GM21381 (cell line): ENCODE data around the gene GRIN2A.
"Not testable (repeated sequence)": the region's sequence is repeated elsewhere in the genome, so short reads cannot be mapped to it uniquely, and the experiment has no call there.

Experiments used
- ATAC-seq: cut with Tn5 transposase; IDR thresholded peaks from one replicate; pipeline ENCODE4 v1.9.1; 2021; ENCODE audit warnings: mild to moderate bottlenecking, moderate library complexity; ENCODE audit not compliant: unreplicated experiment

Gene GRIN2A

GRCh38 chr16:9932000-9932399, 250.2 kb downstream of the GRIN2A start:
- no peak for ATAC-seq

GRCh38 chr16:9929836-9930235, 252.4 kb downstream of the GRIN2A start:
- ATAC-seq = no peak

GRCh38 chr16:9929313-9929712, 252.9 kb downstream of the GRIN2A start:
- ATAC-seq = no peak

- no peak for ATAC-seq
Measured at GRCh38 chr16:9922441-9922840, 259.8 kb downstream of the GRIN2A start.

GRCh38 chr16:9921997-9922396, 260.2 kb downstream of the GRIN2A start:
- no peak for ATAC-seq

GRCh38 chr16:9919460-9919859, 262.8 kb downstream of the GRIN2A start:
- ATAC-seq = no peak

- ATAC-seq = no peak
Measured at GRCh38 chr16:9917691-9918090, 264.5 kb downstream of the GRIN2A start.

- no peak for ATAC-seq
Measured at GRCh38 chr16:9913604-9914326, 268.5 kb downstream of the GRIN2A start.

- ATAC-seq = no peak
Measured at GRCh38 chr16:9911989-9912388, 270.2 kb downstream of the GRIN2A start.

GRCh38 chr16:9911231-9911630, 271.0 kb downstream of the GRIN2A start:
- no peak for ATAC-seq

- ATAC-seq = no peak
Measured at GRCh38 chr16:9909072-9909825, 273.0 kb downstream of the GRIN2A start.

GRCh38 chr16:9908613-9909012, 273.6 kb downstream of the GRIN2A start:
- no peak for ATAC-seq

- ATAC-seq = no peak
Measured at GRCh38 chr16:9907752-9908151, 274.5 kb downstream of the GRIN2A start.

- ATAC-seq = no peak
Measured at GRCh38 chr16:9906218-9906617, 276.0 kb downstream of the GRIN2A start.

- ATAC-seq = no peak
Measured at GRCh38 chr16:9904526-9904925, 277.7 kb downstream of the GRIN2A start.

GRCh38 chr16:9900576-9900975, 281.7 kb downstream of the GRIN2A start:
- no peak for ATAC-seq

GRCh38 chr16:9898555-9898954, 283.7 kb downstream of the GRIN2A start:
- ATAC-seq = no peak

- ATAC-seq = no peak
Measured at GRCh38 chr16:9898124-9898523, 284.1 kb downstream of the GRIN2A start.

GRCh38 chr16:9895817-9896216, 286.4 kb downstream of the GRIN2A start:
- ATAC-seq = no peak

- no peak for ATAC-seq
Measured at GRCh38 chr16:9885876-9886275, 296.4 kb downstream of the GRIN2A start.

- ATAC-seq = no peak
Measured at GRCh38 chr16:9885467-9885866, 296.8 kb downstream of the GRIN2A start.

- not testable (repeated sequence) for ATAC-seq
Measured at GRCh38 chr16:9875981-9876380, 306.2 kb downstream of the GRIN2A start.
